Duodenal mucosa (tissue), 2 donors: ENCODE data around the gene NCAPH2.

Experiments
- H3K27ac ChIP-seq: one replicate; pipeline ENCODE4 v1.7.0; 2013; ENCODE audit warnings: low read depth, low read length
- H3K27me3 ChIP-seq, 2 donors: one replicate each; pipeline ENCODE4 v1.7.0; 2013; ENCODE audit warnings: low read length in 2 of 2, control low read depth in 1 of 2; ENCODE audit not compliant: insufficient read depth in 2 of 2, control insufficient read depth in 1 of 2
- H3K36me3 ChIP-seq, 2 donors: one replicate each; pipeline ENCODE4 v1.7.0; 2013; ENCODE audit warnings: low read length in 2 of 2, control low read depth in 1 of 2; ENCODE audit not compliant: insufficient read depth in 2 of 2, control insufficient read depth in 1 of 2
- H3K4me1 ChIP-seq, 2 donors: one replicate each; pipeline ENCODE4 v1.7.0; 2013; ENCODE audit warnings: low read length in 2 of 2, control low read depth in 1 of 2; ENCODE audit not compliant: insufficient read depth in 2 of 2, control insufficient read depth in 1 of 2
- H3K4me3 ChIP-seq, 2 donors: one replicate each; pipeline ENCODE4 v1.7.0; 2013; ENCODE audit warnings: low read length in 2 of 2, low read depth in 1 of 2
- H3K9ac ChIP-seq, 2 donors: one replicate each; pipeline ENCODE4 v1.7.0; 2013; ENCODE audit warnings: low read length in 2 of 2, low read depth in 1 of 2
- H3K9me3 ChIP-seq, 2 donors: one replicate each; pipeline ENCODE4 v1.7.0; 2013; ENCODE audit warnings: low read length in 2 of 2, control low read depth in 1 of 2; ENCODE audit not compliant: control insufficient read depth in 1 of 2

Gene NCAPH2

DNA sequence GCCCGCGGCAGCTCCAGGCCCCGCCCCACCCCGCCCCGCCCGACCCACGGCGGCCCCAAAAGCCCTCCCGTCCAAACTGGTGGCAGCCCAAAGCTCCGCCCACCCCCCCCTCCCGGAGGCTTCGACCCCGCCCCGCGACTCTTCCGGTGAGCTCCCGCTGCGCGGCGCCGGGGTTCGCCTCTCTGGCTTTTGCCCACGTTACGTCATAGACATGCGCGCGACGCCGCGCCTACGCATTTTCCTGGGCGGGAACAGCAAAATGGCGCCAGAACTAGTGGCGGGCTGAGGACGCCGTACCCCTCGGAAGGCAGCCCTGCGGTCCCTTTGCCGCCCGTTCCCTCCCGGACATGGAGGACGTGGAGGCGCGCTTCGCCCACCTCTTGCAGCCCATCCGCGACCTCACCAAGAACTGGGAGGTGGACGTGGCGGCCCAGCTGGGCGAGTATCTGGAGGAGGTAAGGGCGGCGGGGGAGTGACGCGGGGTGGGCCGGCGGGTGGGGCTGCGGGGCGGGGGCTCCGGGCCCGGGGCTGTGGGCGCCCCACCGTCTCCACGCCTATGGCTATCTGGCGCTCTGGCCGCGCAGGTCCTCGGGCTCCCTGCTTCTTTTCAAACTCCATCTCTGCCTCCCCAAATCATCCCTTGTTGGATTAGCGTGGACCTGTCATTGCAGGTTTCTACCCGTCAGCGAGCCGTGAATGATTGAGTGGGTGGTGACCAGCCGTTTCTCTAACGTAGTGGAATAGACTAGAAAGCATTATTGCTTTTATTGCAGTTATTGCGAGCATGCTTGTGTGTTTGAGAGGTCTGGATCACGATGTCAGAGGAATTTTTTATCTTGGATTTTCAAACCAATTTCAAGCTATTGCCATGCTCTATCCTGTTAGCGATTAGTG lies at the start of gene NCAPH2:
NCAPH2 (plus strand) TSS at position 234 of the 894 bp plus-strand sequence; CDS start at position 348, 114 bp downstream.
- H3K9me3 ChIP-seq: no peaks in the 10 kb centered on the region
- H3K36me3 ChIP-seq: peaks cover 0 to 18% of the 10 kb centered on the region in 2 donors
- peak within 1 kb of the TSS; percentile 87 to 91 for H3K9ac ChIP-seq
- peak within 1 kb of the TSS; percentile 81 to 94 for H3K4me3 ChIP-seq
- no peaks in the 10 kb centered on the region for H3K27me3 ChIP-seq
- peaks cover 10 to 27% of the 10 kb centered on the region in 2 donors for H3K4me1 ChIP-seq
- peak within 1 kb of the TSS; percentile 88 for H3K27ac ChIP-seq

DNA sequence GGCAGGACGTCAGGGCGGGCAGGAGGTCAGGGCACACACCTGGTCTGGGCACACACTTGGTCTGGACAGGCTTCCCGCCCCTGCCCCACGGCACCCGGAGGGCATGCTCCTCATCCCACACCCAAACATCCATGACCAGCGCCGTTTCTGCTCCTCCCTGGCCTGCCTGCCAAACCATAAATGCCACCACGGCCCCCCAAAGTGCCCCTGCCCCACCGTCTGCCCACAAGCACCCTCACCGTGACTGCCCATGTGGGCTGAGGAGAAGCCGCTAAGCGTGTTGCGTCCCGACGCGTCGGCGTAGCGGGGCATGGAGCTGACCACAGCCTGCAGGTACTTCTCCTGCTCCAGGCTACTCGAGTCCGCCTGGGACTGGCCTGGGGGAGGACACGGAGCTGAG lies 49.0 kb upstream of the NCAPH2 start:
- Histone ChIP-seq H3K4me3 (no peak overlapping the region), H3K27me3 (no peaks in the 10 kb centered on the region), H3K4me1 (no peaks in the 10 kb centered on the region), H3K36me3 (peaks cover 38 to 92% of the 10 kb centered on the region in 2 donors), H3K9me3 (no peaks in the 10 kb centered on the region), H3K9ac (no peak overlapping the region), H3K27ac (no peak overlapping the region)

DNA sequence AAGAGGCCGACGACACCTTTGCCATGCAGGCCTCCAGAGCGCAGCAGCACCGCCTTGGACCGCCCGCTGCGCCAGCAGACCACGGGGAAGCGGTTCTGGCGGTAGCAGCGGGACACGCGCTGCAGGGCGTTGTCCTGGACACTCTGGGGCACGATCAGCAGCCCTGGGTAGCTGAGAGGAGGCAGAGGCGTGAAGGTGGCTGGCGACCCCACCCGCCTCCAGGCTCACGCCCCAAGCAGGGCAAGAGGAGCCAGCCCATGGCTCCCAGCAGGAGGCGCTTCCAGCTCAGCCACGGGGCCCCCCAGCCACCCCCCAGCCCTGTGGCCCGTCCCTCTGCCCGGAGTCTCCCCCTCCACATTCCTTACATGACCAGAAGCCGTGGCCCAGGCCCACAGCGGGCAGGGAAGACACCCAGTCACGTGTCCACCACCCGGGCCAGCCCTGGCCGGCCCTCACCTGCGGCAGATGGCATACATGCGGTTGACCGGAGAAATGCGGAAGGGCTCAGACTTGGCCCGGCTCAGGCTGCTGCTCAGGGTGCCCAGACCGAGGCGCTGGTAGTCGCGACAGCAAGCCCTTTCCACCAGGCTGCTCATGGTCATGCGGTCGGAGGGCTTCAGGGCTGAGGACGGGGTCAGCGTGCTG lies 48.4 kb upstream of the NCAPH2 start:
- no peaks in the 10 kb centered on the region for H3K27me3 ChIP-seq
- no peak overlapping the region for H3K9ac ChIP-seq
- no peak overlapping the region for H3K4me3 ChIP-seq
- H3K4me1 ChIP-seq: no peaks in the 10 kb centered on the region
- H3K9me3 ChIP-seq: no peaks in the 10 kb centered on the region
- H3K27ac ChIP-seq: no peak overlapping the region
- peaks cover 42 to 92% of the 10 kb centered on the region in 2 donors for H3K36me3 ChIP-seq

DNA sequence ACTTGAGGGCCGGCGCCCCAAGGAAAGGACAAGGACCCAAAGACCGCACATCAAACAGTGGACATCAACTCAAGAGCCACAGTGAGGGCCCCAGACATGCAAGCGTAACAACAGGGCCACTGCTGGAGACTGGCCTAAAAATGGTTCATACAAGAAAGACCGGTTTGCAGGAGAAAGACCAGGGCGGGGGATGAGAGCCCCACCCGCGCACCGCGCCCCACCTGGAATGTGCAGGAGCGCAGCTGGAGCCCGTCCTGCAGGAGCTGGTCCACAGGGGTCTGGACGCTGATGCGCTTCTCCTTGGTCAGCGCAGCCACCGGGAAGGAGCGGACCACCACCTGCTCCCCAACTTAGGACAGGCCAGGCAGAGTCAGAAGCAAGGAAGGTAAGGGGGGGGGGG lies 47.1 kb upstream of the NCAPH2 start:
- H3K27ac ChIP-seq: no peak overlapping the region
- no peaks in the 10 kb centered on the region for H3K9me3 ChIP-seq
- no peak overlapping the region for H3K4me3 ChIP-seq
- H3K9ac ChIP-seq: no peak overlapping the region
- no peaks in the 10 kb centered on the region for H3K4me1 ChIP-seq
- H3K27me3 ChIP-seq: no peaks in the 10 kb centered on the region
- peaks cover 44 to 92% of the 10 kb centered on the region in 2 donors for H3K36me3 ChIP-seq

DNA sequence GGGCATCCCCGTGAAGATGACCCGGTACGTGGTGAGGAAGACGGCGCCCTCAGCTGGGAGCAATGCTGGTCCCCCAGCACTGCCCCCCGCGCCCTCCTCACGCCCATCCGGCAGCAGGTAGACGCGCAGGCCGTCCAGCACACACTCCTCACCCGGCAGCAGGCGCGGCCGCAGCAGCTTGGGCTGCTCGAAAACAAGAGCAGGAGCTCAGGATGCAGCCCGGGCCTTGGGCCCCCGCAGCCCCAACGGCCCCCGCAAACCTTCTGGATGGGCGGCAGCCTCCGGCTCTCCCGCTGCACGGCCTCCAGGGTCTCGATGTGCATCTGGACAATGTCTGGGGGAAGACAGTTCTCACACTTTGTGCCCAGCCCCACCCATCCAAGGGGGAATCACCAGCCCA lies 46.5 kb upstream of the NCAPH2 start:
- H3K4me3 ChIP-seq: no peak overlapping the region
- H3K9me3 ChIP-seq: no peaks in the 10 kb centered on the region
- H3K4me1 ChIP-seq: no peaks in the 10 kb centered on the region
- H3K27me3 ChIP-seq: no peaks in the 10 kb centered on the region
- peaks cover 50 to 96% of the 10 kb centered on the region in 2 donors for H3K36me3 ChIP-seq
- H3K27ac ChIP-seq: no peak overlapping the region
- no peak overlapping the region for H3K9ac ChIP-seq

DNA sequence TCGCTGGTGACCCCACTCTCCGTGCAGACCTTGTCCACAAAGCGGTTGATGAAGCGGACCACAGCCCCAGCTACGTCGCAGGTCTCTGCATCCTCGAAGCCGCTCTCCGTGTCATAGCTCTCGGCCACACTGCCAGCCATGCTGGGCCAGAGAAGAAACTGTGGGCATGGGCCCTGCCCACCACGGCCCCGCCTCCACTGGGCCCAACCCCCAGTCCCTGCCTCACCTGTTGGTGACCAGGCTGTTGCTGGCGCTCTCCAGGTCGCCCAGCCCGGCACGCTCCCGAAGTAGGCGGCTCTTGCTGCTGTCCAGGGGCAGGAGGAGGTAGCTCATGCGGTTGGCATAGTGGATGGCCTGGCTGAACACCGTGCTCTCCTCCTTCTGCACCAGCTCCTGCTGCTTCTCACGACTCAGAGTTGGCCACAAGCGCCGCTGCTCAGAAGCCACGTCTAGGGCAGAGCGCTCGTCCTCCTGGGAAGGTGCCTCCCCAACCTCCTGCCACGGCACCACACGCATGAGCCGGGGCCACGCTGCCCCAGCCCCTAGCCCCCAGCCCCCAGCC lies 46.0 kb upstream of the NCAPH2 start:
- H3K4me1 ChIP-seq: no peaks in the 10 kb centered on the region
- no peaks in the 10 kb centered on the region for H3K9me3 ChIP-seq
- H3K9ac ChIP-seq: no peak overlapping the region

DNA sequence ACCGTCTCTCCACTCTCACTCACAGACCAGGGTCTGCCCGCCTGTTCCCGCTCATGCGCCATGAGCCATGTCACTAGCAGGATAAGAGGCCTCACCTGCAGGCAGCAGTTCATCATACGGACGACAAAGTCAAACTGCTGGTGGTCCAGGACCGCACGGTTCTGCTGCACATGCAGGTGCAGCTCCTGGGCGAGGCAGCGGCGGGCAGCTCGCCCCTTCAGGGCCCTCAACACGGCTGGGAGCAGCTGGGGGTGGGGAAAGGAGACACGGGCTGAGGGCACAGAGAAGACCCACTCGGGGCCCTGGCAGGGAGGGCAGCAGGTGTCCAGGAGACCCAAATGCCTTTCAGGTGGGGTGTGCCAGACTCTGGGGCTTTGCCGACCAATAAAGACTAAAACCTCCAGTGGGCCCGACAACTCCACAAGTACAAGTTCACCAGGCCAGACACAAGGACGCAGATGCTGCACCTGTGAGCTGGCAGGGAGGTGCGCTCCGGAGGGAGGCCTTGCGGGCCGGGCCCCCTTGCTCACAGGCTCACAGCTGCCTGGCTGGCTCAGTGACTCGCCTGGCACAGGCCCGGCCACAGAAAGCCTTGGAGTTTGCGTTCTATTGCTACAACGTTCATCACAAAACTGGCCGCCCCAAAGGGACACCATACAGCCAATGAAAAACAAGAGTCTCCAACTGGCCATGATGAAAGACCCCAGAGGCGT lies 44.7 kb upstream of the NCAPH2 start:
- Histone ChIP-seq H3K27me3 (no peaks in the 10 kb centered on the region), H3K36me3 (peaks cover 56 to 96% of the 10 kb centered on the region in 2 donors)

More for the DNA sequence above, 46.0 kb upstream of the NCAPH2 start:
- Histone ChIP-seq H3K27ac (no peak overlapping the region), H3K4me3 (no peak overlapping the region), H3K27me3 (no peaks in the 10 kb centered on the region), H3K36me3 (peaks cover 56 to 97% of the 10 kb centered on the region in 2 donors)

DNA sequence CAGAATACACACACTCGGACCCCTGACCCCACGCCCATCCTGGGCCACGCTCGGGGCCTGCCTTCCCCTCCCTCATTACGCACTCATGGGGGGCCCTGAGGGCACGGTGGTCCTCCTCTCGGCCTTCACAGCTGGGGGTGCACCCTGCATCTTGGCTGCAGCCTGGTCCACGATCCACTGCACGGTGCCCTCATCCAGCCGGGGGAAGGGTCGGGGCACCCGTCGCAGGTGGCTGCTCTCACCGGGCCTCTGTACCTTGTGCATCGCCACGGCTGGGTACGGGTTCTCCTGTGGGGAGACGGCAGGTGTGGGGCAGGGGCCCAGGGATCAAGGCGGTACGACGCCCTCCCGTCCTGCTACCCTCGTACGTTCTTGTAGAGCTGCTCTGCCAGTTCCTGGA lies 43.6 kb upstream of the NCAPH2 start:
- Histone ChIP-seq H3K4me3 (no peak overlapping the region), H3K9me3 (no peaks in the 10 kb centered on the region), H3K36me3 (peaks cover 56 to 85% of the 10 kb centered on the region in 2 donors), H3K9ac (no peak overlapping the region), H3K4me1 (peaks cover 7 to 10% of the 10 kb centered on the region in 2 donors), H3K27me3 (no peaks in the 10 kb centered on the region), H3K27ac (no peak overlapping the region)

More for the DNA sequence above, 44.7 kb upstream of the NCAPH2 start:
- H3K9me3 ChIP-seq: no peaks in the 10 kb centered on the region
- H3K27ac ChIP-seq: no peak overlapping the region
- H3K9ac ChIP-seq: no peak overlapping the region
- H3K4me1 ChIP-seq: peaks cover 0 to 2% of the 10 kb centered on the region in 2 donors
- no peak overlapping the region for H3K4me3 ChIP-seq

DNA sequence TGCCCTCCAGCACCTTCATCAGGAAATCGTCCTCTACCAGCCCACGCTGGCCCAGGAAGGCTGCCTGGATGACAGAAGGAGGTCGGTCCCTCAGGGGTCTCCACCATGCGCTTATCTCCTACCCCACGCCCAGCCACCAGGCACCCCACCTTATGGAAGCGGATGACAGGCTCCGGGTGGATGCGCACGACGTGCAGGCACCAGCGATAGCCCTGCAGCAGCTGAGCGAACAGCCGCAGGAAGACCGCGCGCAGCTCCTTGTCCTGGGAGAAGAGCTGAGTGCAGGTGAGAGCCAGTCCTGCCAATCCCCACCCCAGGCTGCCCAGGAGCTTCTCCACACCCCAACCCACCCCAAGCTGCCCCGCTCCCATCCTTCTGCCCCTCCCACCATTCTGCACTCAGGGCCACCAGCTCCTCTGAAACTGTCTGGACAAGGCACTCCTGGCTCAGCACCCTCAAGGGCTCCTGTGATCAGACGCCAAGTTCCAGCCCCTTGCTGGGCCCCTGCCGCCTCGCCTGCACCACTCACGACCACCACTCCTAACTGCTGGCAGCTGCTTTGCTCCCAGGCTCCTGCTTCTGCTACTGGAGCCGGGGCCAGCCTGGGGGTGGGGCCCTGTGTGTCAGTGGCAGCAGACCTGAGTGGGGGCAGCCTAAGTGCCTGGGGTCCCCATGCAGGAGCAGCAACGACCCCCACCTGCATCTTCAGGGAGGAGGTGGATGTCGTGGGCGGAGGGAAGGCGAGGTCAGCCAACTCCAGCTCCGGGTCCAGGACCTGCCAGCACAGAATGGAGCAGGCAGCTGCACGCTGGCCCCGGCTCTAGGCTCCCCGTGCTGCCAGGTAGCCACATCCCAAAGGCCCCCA lies 42.7 kb upstream of the NCAPH2 start:
- no peaks in the 10 kb centered on the region for H3K9me3 ChIP-seq
- H3K27ac ChIP-seq: no peak overlapping the region
- peaks cover 15 to 18% of the 10 kb centered on the region in 2 donors for H3K4me1 ChIP-seq
- no peak overlapping the region for H3K4me3 ChIP-seq
- H3K27me3 ChIP-seq: no peaks in the 10 kb centered on the region
- no peak overlapping the region for H3K9ac ChIP-seq
- H3K36me3 ChIP-seq: peaks cover 52 to 76% of the 10 kb centered on the region in 2 donors
